Immature natural killer cell (primary cell): ENCODE results near the gene TMC4. TPM values are rescaled to one million over a fixed set of nuclear protein-coding genes. Genes with fewer than 3 reads are reported as not detected.
"Not testable (repeated sequence)": the region's sequence is repeated elsewhere in the genome, so short reads cannot be mapped to it uniquely, and the experiment has no call there.

Experiments used
- DNase-seq, 3 donors: peaks; one replicate each; pipeline ENCODE4 v3.0.0; 2022; ENCODE audit warnings: mixed read lengths in 1 of 3
- H3K27ac Mint-ChIP-seq, 6 donors: one replicate each; pipeline ENCODE4 v1.8.0; 2020; ENCODE audit warnings: mixed read lengths in 6 of 6, mild to moderate bottlenecking in 5 of 6, inconsistent platforms in 4 of 6, moderate library complexity in 3 of 6
- H3K27me3 Mint-ChIP-seq, 3 donors: one replicate each; pipeline ENCODE4 v1.8.0; 2020 to 2021; ENCODE audit warnings: low read depth in 3 of 3, mild to moderate bottlenecking in 3 of 3, mixed read lengths in 3 of 3, moderate library complexity in 3 of 3, inconsistent platforms in 1 of 3
- H3K36me3 Mint-ChIP-seq, 3 donors: one replicate each; pipeline ENCODE4 v1.8.0; 2020; ENCODE audit warnings: mixed read lengths in 3 of 3, inconsistent platforms in 2 of 3, mild to moderate bottlenecking in 2 of 3
- H3K4me1 Mint-ChIP-seq, 2 donors: one replicate each; pipeline ENCODE4 v1.8.0; 2020; ENCODE audit warnings: inconsistent platforms in 2 of 2, mild to moderate bottlenecking in 2 of 2, mixed read lengths in 2 of 2, moderate library complexity in 1 of 2
- H3K4me3 Mint-ChIP-seq, 5 donors: one replicate each; pipeline ENCODE4 v1.8.0; 2020; ENCODE audit warnings: mild to moderate bottlenecking in 5 of 5, mixed read lengths in 5 of 5, inconsistent platforms in 3 of 5, moderate library complexity in 3 of 5
- H3K9me3 Mint-ChIP-seq, 6 donors: one replicate each; pipeline ENCODE4 v1.8.0; 2020; ENCODE audit warnings: mild to moderate bottlenecking in 6 of 6, mixed read lengths in 6 of 6, inconsistent platforms in 4 of 6, moderate library complexity in 3 of 6
- polyA plus RNA-seq, 3 donors: library from polyadenylated mRNA; unstranded; fragments of 300-500 nt; fragmentation: Illumina TruSeq; gene quantifications; one replicate each; pipeline ENCODE4 v1.2.3, GENCODE V29; 2021

Gene TMC4
- polyA plus RNA-seq, 3 donors from 2014 or later: 0.93 to 3.3 (median 1.5) TPM

GRCh38 chr19:54208784-54209057 lies 35.8 kb upstream of the TMC4 start:
- DNase-seq: no peak
- Mint-ChIP-seq H3K36me3 (peaks cover 11 to 37% (median 20%) of the 10 kb centered on the region in 3 donors), H3K27me3 (peaks cover 3 to 38% (median 10%) of the 10 kb centered on the region in 3 donors), H3K27ac (peak overlapping the region in 5 of 6 donors; percentile 76 to 85 (median 80)), H3K9me3 (peaks cover 0 to 1% (median 0%) of the 10 kb centered on the region in 6 donors), H3K4me1 (peaks cover 48 to 63% of the 10 kb centered on the region in 2 donors), H3K4me3 (peak overlapping the region in 2 of 5 donors; percentile 41 to 52)

GRCh38 chr19:54207983-54208783 lies 35.2 kb upstream of the TMC4 start:
- peak in 2 of 3 donors; percentile 16 to 19 for DNase-seq
- Mint-ChIP-seq H3K4me3 (peak overlapping the region; percentile 10 to 53 (median 49)), H3K36me3 (peaks cover 11 to 41% (median 23%) of the 10 kb centered on the region in 3 donors), H3K27me3 (peaks cover 3 to 37% (median 10%) of the 10 kb centered on the region in 3 donors), H3K9me3 (peaks cover 0 to 1% (median 0%) of the 10 kb centered on the region in 6 donors), H3K4me1 (peaks cover 52 to 69% of the 10 kb centered on the region in 2 donors), H3K27ac (peak overlapping the region; percentile 17 to 85 (median 78))

DNA sequence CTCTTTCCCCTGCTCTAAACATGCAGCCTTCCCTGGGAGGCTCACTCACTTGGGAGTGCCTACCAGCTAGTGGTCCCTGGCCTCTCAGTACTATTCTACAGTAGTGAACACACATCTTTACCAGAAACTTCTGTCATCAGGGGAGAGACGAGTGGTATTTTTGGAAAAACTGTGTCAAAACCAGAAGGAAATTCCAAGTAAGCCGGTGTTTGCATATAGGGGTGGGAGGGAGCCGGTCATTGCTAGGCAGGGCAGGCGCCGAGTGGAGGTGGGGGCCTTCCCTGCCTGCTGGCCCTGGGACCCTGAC lies 34.7 kb upstream of the TMC4 start:
- Mint-ChIP-seq H3K27me3 (peaks cover 3 to 36% (median 10%) of the 10 kb centered on the region in 3 donors), H3K4me3 (peak overlapping the region in 1 of 5 donors; percentile 38), H3K4me1 (peaks cover 56 to 74% of the 10 kb centered on the region in 2 donors), H3K9me3 (peaks cover 0 to 1% (median 0%) of the 10 kb centered on the region in 6 donors), H3K27ac (peak overlapping the region in 5 of 6 donors; percentile 51 to 84 (median 76)), H3K36me3 (peaks cover 11 to 46% (median 28%) of the 10 kb centered on the region in 3 donors)
- no peak for DNase-seq

DNA sequence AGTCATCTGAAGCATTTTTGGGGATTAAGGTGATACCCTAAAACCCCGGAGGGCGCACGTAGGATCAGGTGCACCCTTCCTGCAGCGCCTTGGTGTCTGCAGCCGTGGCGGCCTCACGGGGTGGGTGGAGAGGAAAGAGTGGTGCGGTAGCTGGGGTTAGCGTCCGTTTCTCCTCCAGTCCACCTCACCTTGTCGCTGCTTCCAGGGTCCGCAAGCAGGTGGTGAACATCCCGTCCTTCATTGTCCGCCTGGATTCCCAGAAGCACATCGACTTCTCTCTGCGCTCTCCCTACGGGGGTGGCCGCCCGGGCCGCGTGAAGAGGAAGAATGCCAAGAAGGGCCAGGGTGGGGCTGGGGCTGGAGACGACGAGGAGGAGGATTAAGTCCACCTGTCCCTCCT lies 34.2 kb upstream of the TMC4 start:
- Mint-ChIP-seq H3K27ac (peak overlapping the region in 1 of 6 donors; percentile 80), H3K4me1 (peaks cover 60 to 79% of the 10 kb centered on the region in 2 donors), H3K27me3 (peaks cover 3 to 36% (median 10%) of the 10 kb centered on the region in 3 donors), H3K36me3 (peaks cover 11 to 51% (median 31%) of the 10 kb centered on the region in 3 donors)
- DNase-seq, H3K9me3 Mint-ChIP-seq, H3K4me3 Mint-ChIP-seq: not testable (repeated sequence)

- Mint-ChIP-seq H3K4me3 (no peak overlapping the region), H3K4me1 (peaks cover 60 to 83% of the 10 kb centered on the region in 2 donors), H3K27ac (peak overlapping the region in 1 of 6 donors; percentile 5), H3K36me3 (peaks cover 11 to 51% (median 31%) of the 10 kb centered on the region in 3 donors), H3K27me3 (peaks cover 3 to 36% (median 11%) of the 10 kb centered on the region in 3 donors), H3K9me3 (peaks cover 0 to 1% (median 0%) of the 10 kb centered on the region in 6 donors)
- no peak for DNase-seq
These were observed 33.8 kb upstream of the TMC4 start for GRCh38 chr19:54206831-54207177.

DNA sequence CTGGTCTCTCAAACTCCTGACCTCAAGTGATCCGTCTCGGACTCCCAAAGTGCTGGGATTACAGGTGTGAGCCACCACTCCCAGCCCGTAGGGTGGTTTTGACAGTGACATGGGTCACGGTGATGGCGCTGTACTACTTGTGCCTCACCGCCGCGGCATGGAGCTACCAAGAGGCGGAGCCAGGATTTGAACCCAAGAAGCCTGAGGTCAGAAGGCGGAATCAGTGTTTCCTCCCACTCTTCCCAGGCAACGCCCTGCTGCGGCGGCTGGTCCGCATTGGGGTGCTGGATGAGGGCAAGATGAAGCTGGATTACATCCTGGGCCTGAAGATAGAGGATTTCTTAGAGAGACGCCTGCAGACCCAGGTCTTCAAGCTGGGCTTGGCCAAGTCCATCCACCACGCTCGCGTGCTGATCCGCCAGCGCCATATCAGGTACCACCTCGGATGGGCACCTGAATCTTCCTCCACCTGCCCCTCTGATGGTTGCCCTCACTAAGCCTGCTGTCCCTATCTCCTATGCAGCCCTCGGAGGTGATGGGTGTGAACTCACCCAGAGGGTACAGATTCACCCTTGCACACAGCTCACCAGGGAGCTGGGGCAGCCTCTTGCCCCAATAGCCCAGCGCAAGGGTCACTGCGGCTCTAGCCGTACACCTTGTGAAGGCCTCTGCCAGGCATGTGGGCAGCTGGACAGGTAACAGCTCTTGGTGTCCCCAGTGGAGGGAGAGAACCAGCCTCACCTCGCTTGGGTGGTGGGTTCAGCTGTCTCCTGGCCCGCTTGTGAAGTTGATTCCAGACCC lies 33.3 kb upstream of the TMC4 start:
- no peak overlapping the region for H3K4me3 Mint-ChIP-seq
- H3K4me1 Mint-ChIP-seq: peaks cover 62 to 85% of the 10 kb centered on the region in 2 donors
- peaks cover 11 to 51% (median 30%) of the 10 kb centered on the region in 3 donors for H3K36me3 Mint-ChIP-seq
- peaks cover 7 to 34% (median 15%) of the 10 kb centered on the region in 3 donors for H3K27me3 Mint-ChIP-seq
- DNase-seq: no peak
- H3K9me3 Mint-ChIP-seq: peaks cover 0 to 1% (median 0%) of the 10 kb centered on the region in 6 donors
- H3K27ac Mint-ChIP-seq: peak overlapping the region in 1 of 6 donors; percentile 5

DNA sequence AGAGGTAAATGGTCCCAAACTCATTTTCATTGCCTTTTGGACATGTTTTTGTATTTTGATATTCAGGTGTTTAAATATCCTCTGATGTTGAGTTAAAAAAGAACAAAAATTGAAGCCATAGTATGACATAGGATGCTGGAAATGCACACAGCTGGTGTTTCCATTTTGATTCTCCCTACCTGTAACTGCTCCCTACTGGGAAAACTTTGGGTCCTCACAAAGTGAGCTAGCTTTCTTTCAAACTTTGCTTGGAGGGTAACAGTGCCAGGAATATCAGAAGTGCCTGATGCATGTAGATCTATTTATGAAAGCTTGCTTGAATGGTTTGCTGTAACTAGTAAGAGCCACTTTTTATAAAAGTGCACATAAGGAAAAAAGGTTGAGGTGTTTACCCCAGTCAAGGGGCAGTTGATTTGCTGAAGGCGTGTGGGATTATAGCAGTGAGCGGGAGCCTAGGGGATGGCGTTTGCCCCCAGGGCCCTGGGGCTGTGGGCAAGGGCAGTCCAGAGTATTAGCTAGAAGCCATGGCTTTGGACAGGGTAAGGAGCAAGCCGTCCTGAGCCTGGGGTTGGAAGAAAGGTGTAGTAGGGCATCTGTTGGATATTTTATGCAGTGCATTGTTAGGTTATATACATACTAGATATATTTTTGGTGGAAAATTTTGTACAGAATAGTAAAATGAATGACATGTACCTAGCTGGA lies 32.0 kb upstream of the TMC4 start:
- no peak for DNase-seq
- H3K4me3 Mint-ChIP-seq: no peak overlapping the region
- peaks cover 0 to 1% (median 0%) of the 10 kb centered on the region in 6 donors for H3K9me3 Mint-ChIP-seq
- peaks cover 12 to 29% (median 19%) of the 10 kb centered on the region in 3 donors for H3K27me3 Mint-ChIP-seq
- H3K36me3 Mint-ChIP-seq: peaks cover 11 to 47% (median 28%) of the 10 kb centered on the region in 3 donors
- H3K4me1 Mint-ChIP-seq: peaks cover 60 to 82% of the 10 kb centered on the region in 2 donors
- peak overlapping the region in 4 of 6 donors; percentile 3 to 66 (median 8) for H3K27ac Mint-ChIP-seq

GRCh38 chr19:54203151-54203611 lies 30.2 kb upstream of the TMC4 start:
- no peak for DNase-seq
- peaks cover 12 to 19% (median 13%) of the 10 kb centered on the region in 3 donors for H3K27me3 Mint-ChIP-seq
- H3K27ac Mint-ChIP-seq: peak overlapping the region in 4 of 6 donors; percentile 32 to 99 (median 67)
- peaks cover 0 to 1% (median 0%) of the 10 kb centered on the region in 6 donors for H3K9me3 Mint-ChIP-seq
- H3K4me3 Mint-ChIP-seq: peak overlapping the region; percentile 24 to 98 (median 36)
- H3K4me1 Mint-ChIP-seq: peaks cover 48 to 72% of the 10 kb centered on the region in 2 donors
- peaks cover 8 to 43% (median 26%) of the 10 kb centered on the region in 3 donors for H3K36me3 Mint-ChIP-seq

DNA sequence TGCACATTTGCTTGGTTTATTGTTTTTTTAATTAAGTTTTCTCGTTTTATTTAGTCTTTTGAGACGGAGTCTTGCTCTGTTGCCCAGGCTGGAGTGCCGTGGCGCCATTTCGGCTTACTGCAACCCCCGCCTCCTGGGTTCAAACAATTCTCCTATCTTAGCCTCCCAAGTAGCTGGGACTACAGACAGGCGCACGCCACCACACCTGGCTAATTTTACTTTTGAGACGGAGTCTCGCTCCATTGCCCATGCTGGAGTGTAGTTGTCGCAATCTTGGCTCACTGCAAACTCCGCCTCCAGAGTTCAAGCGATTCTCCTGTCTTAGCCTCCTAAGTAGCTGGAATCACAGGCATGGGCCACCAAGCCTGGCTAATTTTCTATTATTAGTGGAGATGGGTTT lies 29.0 kb upstream of the TMC4 start:
- H3K4me3 Mint-ChIP-seq: peak overlapping the region; percentile 95 to 99 (median 97)
- peak overlapping the region; percentile 98 to 99 (median 99) for H3K27ac Mint-ChIP-seq
- no peak for DNase-seq
- H3K27me3 Mint-ChIP-seq: peaks cover 10 to 13% (median 12%) of the 10 kb centered on the region in 3 donors
- H3K9me3 Mint-ChIP-seq: peaks cover 0 to 1% (median 0%) of the 10 kb centered on the region in 6 donors
- peaks cover 42 to 63% of the 10 kb centered on the region in 2 donors for H3K4me1 Mint-ChIP-seq
- peaks cover 0 to 31% (median 18%) of the 10 kb centered on the region in 3 donors for H3K36me3 Mint-ChIP-seq

DNA sequence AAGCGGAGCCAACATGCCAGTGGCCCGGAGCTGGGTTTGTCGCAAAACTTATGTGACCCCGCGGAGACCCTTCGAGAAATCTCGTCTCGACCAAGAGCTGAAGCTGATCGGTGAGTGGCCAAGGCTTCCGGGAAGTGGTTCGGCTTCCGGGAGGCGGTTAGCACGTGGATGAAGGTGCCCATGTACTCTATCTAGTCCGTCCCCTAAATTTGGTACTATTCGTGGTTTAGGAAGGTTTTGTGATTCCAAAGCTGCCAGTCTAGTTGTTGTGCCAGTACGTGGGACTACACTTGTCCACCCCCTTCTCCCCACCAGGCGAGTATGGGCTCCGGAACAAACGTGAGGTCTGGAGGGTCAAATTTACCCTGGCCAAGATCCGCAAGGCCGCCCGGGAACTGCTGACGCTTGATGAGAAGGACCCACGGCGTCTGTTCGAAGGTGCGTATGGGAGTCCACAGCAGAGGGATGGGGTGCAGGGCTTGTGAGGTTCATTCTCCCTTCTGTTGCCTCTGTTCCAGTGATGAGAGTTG lies 28.3 kb upstream of the TMC4 start:
- Mint-ChIP-seq H3K4me3 (peak overlapping the region; percentile 95 to 99 (median 97)), H3K9me3 (no peaks in the 10 kb centered on the region), H3K36me3 (peaks cover 0 to 23% (median 18%) of the 10 kb centered on the region in 3 donors), H3K27ac (peak overlapping the region; percentile 98 to 99 (median 99)), H3K27me3 (peaks cover 8 to 13% (median 12%) of the 10 kb centered on the region in 3 donors), H3K4me1 (peaks cover 42 to 63% of the 10 kb centered on the region in 2 donors)
- DNase-seq: no peak

- Mint-ChIP-seq H3K9me3 (no peaks in the 10 kb centered on the region), H3K36me3 (peaks cover 5 to 18% (median 17%) of the 10 kb centered on the region in 3 donors), H3K4me3 (peak overlapping the region; percentile 60 to 75 (median 74)), H3K27me3 (peaks cover 8 to 12% (median 10%) of the 10 kb centered on the region in 3 donors), H3K4me1 (peaks cover 40 to 48% of the 10 kb centered on the region in 2 donors), H3K27ac (peak overlapping the region; percentile 60 to 98 (median 74))
- DNase-seq: no peak
These were observed 26.4 kb upstream of the TMC4 start for GRCh38 chr19:54199401-54199800.

GRCh38 chr19:54197121-54197520 lies 24.2 kb upstream of the TMC4 start:
- peak overlapping the region in 3 of 6 donors; percentile 16 to 60 (median 29) for H3K27ac Mint-ChIP-seq
- no peaks in the 10 kb centered on the region for H3K9me3 Mint-ChIP-seq
- H3K4me1 Mint-ChIP-seq: peaks cover 35 to 39% of the 10 kb centered on the region in 2 donors
- no peak overlapping the region for H3K4me3 Mint-ChIP-seq
- H3K36me3 Mint-ChIP-seq: peaks cover 2 to 7% (median 5%) of the 10 kb centered on the region in 3 donors
- DNase-seq: no peak
- H3K27me3 Mint-ChIP-seq: peaks cover 8 to 12% (median 12%) of the 10 kb centered on the region in 3 donors

GRCh38 chr19:54196536-54196935 lies 23.6 kb upstream of the TMC4 start:
- H3K36me3 Mint-ChIP-seq: peaks cover 2 to 7% (median 5%) of the 10 kb centered on the region in 3 donors
- H3K9me3 Mint-ChIP-seq: no peaks in the 10 kb centered on the region
- no peak for DNase-seq
- H3K27ac Mint-ChIP-seq: no peak overlapping the region
- H3K27me3 Mint-ChIP-seq: peaks cover 8 to 10% (median 9%) of the 10 kb centered on the region in 3 donors
- peaks cover 35 to 39% of the 10 kb centered on the region in 2 donors for H3K4me1 Mint-ChIP-seq
- H3K4me3 Mint-ChIP-seq: no peak overlapping the region
